Stomach smooth muscle (tissue), 2 donors: Measurements from ENCODE around the gene EDIL3.

Experiments used
- H3K27ac ChIP-seq: one replicate; pipeline ENCODE4 v1.7.0; 2013; ENCODE audit warnings: mild to moderate bottlenecking, low read length, inconsistent platforms
- H3K27me3 ChIP-seq, 2 donors: one replicate each; pipeline ENCODE4 v1.7.0; 2013; ENCODE audit warnings: low read length in 2 of 2; ENCODE audit not compliant: insufficient read depth in 2 of 2, control insufficient read depth in 1 of 2
- H3K36me3 ChIP-seq, 2 donors: one replicate each; pipeline ENCODE4 v1.7.0; 2013; ENCODE audit warnings: low read length in 2 of 2; ENCODE audit not compliant: control insufficient read depth in 2 of 2, insufficient read depth in 2 of 2
- H3K4me1 ChIP-seq: one replicate; pipeline ENCODE4 v1.7.0; 2013; ENCODE audit warnings: low read length; ENCODE audit not compliant: control insufficient read depth, insufficient read depth
- H3K4me3 ChIP-seq, 2 donors: one replicate each; pipeline ENCODE4 v1.7.0; 2013; ENCODE audit warnings: low read length in 2 of 2
- H3K9ac ChIP-seq, 2 donors: one replicate each; pipeline ENCODE4 v1.7.0; 2013; ENCODE audit warnings: low read length in 2 of 2, mild to moderate bottlenecking in 1 of 2
- H3K9me3 ChIP-seq, 2 donors: one replicate each; pipeline ENCODE4 v1.7.0; 2013; ENCODE audit warnings: low read length in 2 of 2; ENCODE audit not compliant: control insufficient read depth in 2 of 2
- donor health status: healthy.
- donor health status: Pancreatic carcinoma.

Gene EDIL3

DNA sequence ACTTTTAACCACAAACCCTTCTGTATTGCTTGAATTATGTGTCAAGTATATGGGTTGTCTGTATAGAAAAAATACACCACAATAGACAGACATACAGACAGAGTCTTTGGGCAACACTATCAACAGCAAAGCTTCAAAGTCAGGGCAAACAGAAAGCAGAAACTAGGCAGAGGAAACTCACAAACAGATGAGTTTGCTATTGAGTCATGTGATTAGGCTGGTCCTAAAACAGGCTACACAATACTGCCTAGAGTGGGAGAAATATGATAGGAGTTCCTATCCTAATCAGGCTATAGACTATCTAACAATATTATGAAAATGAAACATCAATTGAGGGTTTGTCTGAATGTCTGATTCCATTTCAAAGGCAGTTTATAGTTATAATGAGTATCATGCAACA is 156.4 kb downstream of the EDIL3 start:
- no peaks in the 10 kb centered on the region for H3K4me1 ChIP-seq
- H3K36me3 ChIP-seq: no peaks in the 10 kb centered on the region
- H3K27ac ChIP-seq: no peak overlapping the region
- H3K9ac ChIP-seq: no peak overlapping the region
- no peaks in the 10 kb centered on the region for H3K27me3 ChIP-seq
- H3K4me3 ChIP-seq: no peak overlapping the region
- no peaks in the 10 kb centered on the region for H3K9me3 ChIP-seq

DNA sequence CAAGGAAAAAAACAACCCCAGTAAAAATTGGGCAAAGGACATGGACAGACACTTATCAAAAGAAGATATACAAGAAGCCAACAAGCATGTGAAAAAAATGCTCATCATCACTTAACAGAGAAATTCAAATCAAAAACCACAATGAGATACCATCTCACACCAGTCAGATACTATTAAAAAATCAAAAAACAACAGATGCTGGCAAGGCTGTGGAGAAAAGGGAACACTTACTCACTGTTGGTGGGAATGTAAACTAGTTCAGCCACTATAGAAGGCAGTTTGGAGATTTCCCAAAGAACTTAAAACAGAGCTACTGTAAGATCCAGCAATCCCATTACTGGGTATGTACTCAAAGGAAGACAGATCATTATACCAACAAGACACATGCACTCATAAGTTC is 157.4 kb downstream of the EDIL3 start:
- no peaks in the 10 kb centered on the region for H3K27me3 ChIP-seq
- no peaks in the 10 kb centered on the region for H3K9me3 ChIP-seq
- H3K4me1 ChIP-seq: no peaks in the 10 kb centered on the region
- H3K27ac ChIP-seq: no peak overlapping the region
- no peak overlapping the region for H3K9ac ChIP-seq
- H3K4me3 ChIP-seq: no peak overlapping the region
- no peaks in the 10 kb centered on the region for H3K36me3 ChIP-seq

DNA sequence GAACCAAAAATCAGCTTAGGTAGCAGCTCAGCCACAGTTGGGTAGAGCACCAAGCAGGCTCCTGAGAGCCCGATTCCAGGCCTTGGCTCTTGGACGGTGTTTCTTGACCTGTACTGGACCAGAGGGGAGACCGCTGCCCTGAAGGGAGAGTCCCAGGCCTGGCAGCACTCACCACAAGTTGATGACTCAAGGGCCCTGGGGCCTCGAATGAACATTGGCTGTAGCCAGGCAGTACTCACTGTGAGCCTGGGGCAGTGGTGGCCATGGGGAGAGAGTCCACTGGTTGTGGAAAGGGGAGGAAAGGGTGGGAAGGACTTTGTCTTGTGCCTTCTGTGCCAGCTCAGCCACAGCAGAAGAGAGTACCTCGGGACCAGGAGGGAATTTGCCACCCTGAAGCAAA is 166.1 kb downstream of the EDIL3 start:
- no peaks in the 10 kb centered on the region for H3K9me3 ChIP-seq
- no peaks in the 10 kb centered on the region for H3K27me3 ChIP-seq
- H3K36me3 ChIP-seq: no peaks in the 10 kb centered on the region
- H3K27ac ChIP-seq: no peak overlapping the region
- no peak overlapping the region for H3K9ac ChIP-seq
- no peaks in the 10 kb centered on the region for H3K4me1 ChIP-seq
- H3K4me3 ChIP-seq: no peak overlapping the region

DNA sequence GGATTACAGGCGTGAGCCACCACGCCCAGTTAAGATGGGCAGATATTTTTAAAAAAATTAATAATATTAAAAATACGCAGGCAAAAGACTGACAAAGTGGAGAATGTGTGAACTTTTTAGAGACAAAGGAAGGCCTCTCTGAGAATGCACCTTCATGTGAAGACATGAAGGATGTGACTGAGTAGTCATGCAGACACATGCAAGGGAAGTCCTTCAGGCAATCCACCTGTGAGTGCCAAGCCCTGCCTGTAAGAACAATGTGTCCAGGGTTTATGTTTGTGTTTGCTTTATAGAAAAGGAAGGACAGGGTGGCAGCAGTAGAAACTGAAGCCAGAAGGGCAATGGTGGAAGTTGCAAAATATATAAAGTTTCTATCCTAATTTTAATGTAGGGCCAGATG is 169.2 kb downstream of the EDIL3 start:
- H3K27me3 ChIP-seq: no peaks in the 10 kb centered on the region
- H3K27ac ChIP-seq: no peak overlapping the region
- H3K9ac ChIP-seq: no peak overlapping the region
- H3K9me3 ChIP-seq: no peaks in the 10 kb centered on the region
- H3K4me1 ChIP-seq: no peaks in the 10 kb centered on the region
- no peak overlapping the region for H3K4me3 ChIP-seq
- no peaks in the 10 kb centered on the region for H3K36me3 ChIP-seq

DNA sequence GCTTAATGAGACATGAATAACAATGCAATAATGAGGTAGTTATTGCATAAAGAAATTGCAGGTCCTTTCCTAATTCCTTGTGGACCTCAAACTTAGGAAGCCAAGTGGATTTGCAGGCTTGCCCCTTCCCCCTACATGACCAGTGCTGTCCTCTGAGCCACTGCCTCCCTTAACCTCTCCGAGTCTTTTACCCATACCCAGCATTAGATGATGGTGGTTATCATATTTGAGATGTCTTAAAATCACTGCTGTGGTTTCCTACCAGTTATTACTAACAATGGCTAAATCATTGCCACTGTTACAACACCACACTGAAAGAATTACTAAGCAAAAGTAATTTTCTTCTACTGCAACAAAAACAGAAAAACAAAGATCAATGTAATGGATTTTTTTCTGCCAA is 170.8 kb downstream of the EDIL3 start:
- H3K36me3 ChIP-seq: no peaks in the 10 kb centered on the region
- H3K27me3 ChIP-seq: no peaks in the 10 kb centered on the region
- H3K9me3 ChIP-seq: no peaks in the 10 kb centered on the region
- H3K27ac ChIP-seq: no peak overlapping the region
- H3K4me3 ChIP-seq: no peak overlapping the region
- H3K4me1 ChIP-seq: no peaks in the 10 kb centered on the region
- no peak overlapping the region for H3K9ac ChIP-seq

DNA sequence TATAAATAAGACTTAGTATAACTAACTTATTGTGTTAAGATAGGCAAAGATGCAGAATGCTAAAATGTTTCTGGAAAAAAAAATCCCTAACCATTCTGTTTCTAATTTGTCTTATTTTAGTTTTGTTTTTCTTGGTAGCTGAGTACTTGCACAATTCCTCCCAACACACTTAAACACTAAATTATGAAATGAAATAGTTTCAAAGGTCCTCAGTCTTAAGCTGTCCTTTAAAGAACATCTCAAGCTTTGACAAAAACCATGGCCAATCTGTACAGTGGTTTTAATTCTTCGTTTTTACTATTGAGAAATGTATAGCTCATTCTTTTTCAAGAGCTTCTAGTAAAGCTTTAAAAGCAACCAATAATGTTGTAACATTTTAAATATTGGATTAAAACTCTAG is 171.5 kb downstream of the EDIL3 start:
- Histone ChIP-seq H3K27ac (no peak overlapping the region), H3K4me1 (no peaks in the 10 kb centered on the region), H3K4me3 (no peak overlapping the region), H3K27me3 (no peaks in the 10 kb centered on the region), H3K9me3 (no peaks in the 10 kb centered on the region), H3K9ac (no peak overlapping the region), H3K36me3 (no peaks in the 10 kb centered on the region)

DNA sequence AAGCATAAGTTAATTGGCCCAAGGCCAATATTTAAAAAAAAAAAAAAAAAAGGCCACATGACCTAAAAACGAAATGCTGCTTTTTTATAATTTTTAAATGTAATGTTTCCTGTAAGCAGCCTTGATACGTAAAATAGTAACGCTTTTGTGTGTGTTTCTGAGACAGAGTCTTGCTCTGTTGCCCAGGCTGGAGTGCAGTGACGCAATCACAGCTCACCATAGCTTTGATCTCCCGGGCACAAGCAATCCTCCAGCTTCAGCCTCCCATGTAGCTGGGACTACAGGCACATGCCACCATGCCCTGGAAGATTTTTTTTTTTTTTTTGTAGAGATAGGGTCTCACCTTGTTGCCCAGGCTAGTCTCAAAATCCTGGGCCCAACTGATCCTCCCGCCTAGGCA is 179.9 kb downstream of the EDIL3 start:
- no peaks in the 10 kb centered on the region for H3K4me1 ChIP-seq
- H3K9me3 ChIP-seq: no peaks in the 10 kb centered on the region
- H3K36me3 ChIP-seq: no peaks in the 10 kb centered on the region
- H3K27ac ChIP-seq: no peak overlapping the region
- no peak overlapping the region for H3K9ac ChIP-seq
- H3K4me3 ChIP-seq: no peak overlapping the region
- H3K27me3 ChIP-seq: no peaks in the 10 kb centered on the region

DNA sequence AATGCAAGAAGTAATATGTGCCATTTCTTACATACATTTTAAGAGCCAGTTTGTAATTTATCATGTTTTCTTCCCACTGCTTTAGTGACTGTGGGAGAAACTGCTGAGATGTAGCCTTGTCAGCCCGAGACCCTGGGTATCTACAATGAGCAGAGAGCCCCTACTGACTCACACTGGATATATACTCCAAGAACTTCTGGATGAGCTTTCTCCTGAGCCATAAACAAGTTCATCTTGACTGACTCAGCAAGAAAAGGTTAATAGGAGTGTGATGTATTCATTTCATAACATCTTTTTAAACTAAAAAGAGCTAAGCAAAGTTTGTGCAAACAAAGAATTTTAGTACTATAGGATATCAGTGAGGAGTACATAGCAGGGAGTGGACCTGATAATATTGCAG is 182.5 kb downstream of the EDIL3 start:
- Histone ChIP-seq H3K9me3 (no peaks in the 10 kb centered on the region), H3K9ac (no peak overlapping the region), H3K4me3 (no peak overlapping the region), H3K27ac (no peak overlapping the region), H3K4me1 (no peaks in the 10 kb centered on the region), H3K27me3 (no peaks in the 10 kb centered on the region), H3K36me3 (no peaks in the 10 kb centered on the region)

DNA sequence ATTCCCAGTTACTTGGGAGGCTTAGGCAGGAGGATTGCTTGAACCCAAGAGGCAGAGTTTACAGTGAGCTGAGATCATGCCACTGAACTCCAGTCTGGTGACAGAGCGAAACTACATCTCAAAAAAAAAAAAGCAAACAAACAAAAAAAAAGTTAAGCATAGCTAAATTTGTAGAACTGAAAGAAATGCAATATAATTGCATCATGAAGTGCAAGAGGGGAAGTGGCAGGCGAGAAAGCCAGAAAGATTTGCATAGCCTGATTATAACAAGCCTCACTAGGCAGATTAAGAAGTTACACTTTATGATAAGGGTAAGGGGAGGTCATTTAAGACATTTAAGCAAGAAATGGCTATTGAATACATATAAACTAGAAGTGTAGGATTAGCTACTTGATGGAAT is 187.1 kb downstream of the EDIL3 start:
- Histone ChIP-seq H3K4me1 (no peaks in the 10 kb centered on the region), H3K27me3 (no peaks in the 10 kb centered on the region), H3K9ac (no peak overlapping the region), H3K36me3 (no peaks in the 10 kb centered on the region), H3K4me3 (no peak overlapping the region), H3K9me3 (no peaks in the 10 kb centered on the region), H3K27ac (no peak overlapping the region)

DNA sequence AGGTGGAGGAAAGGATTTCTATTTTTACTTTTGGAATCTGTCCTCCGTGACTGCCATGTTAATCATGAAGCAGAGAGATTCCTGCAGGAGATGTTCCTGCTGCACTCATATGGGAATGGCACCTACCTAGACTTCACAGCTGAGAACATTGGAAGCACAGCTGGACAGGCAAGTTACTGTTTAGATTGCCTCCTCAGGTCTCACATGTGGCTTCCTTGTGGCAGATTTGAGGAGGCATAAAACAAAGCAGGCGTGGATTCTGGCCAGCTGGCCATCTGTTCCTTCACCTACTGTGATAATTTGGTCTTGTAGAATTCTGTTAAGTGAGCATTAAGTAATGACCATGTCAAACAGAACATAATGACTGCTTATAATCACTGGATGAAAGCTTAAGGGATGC is 193.4 kb downstream of the EDIL3 start:
- Histone ChIP-seq H3K4me3 (no peak overlapping the region), H3K27ac (no peak overlapping the region), H3K4me1 (no peaks in the 10 kb centered on the region), H3K9me3 (no peaks in the 10 kb centered on the region), H3K9ac (no peak overlapping the region), H3K36me3 (no peaks in the 10 kb centered on the region), H3K27me3 (no peaks in the 10 kb centered on the region)

DNA sequence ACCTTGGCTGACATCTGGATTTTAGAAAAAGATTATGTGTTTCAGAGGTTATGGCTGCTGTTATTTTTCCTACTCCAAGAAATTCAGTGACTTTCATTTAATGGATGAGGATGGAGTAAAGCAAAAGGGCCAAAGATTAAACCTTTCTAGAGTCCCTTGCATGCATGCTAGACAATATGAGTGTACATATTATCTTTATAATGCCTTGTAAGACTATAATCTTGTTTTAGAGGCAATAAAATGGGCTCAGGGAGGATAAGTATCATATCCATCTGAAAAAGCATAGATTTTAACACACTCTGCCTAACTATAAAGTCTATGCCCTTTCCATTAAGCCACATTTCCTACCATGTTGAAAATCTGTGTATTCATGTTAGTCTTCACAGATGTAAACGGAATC is 199.8 kb downstream of the EDIL3 start:
- Histone ChIP-seq H3K9me3 (no peaks in the 10 kb centered on the region), H3K4me3 (no peak overlapping the region), H3K9ac (no peak overlapping the region), H3K27ac (no peak overlapping the region), H3K36me3 (no peaks in the 10 kb centered on the region), H3K27me3 (no peaks in the 10 kb centered on the region), H3K4me1 (no peaks in the 10 kb centered on the region)

DNA sequence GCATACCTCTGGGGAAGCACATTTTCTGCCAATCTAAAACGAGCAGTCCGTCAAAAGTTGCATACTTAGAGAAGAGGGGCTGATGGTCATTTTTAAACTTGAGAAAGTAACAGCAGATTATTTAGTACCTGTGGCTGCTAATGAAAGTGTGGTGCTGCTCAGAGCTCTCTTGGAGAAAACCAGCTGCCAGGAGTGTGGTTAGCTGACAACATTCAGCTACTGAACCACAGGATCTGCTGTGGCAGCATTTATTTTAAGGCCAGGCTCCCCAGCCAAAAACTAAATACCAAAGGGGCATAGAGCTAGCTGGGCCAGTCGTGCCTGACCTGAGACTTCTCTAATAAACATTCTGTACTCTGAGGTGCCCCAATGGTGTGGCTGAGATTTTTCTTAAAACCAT is 203.6 kb downstream of the EDIL3 start:
- no peak overlapping the region for H3K9ac ChIP-seq
- no peaks in the 10 kb centered on the region for H3K27me3 ChIP-seq
- H3K9me3 ChIP-seq: no peaks in the 10 kb centered on the region
- no peaks in the 10 kb centered on the region for H3K36me3 ChIP-seq
- no peak overlapping the region for H3K4me3 ChIP-seq
- no peaks in the 10 kb centered on the region for H3K4me1 ChIP-seq
- H3K27ac ChIP-seq: no peak overlapping the region
